GM06990 (cell line): ENCODE results near the gene FAM111A.

Source experiments
- DNase-seq: peaks from one replicate; pipeline ENCODE4 v3.0.0-alpha.2; 2011; ENCODE audit not compliant: insufficient read length; ENCODE audit errors: extremely low read depth
- H3K27me3 ChIP-seq: replicated peaks from 2 replicates; pipeline ENCODE4 v1.6.0; 2011; ENCODE audit warnings: low read length; ENCODE audit not compliant: control insufficient read depth, insufficient read depth
- H3K36me3 ChIP-seq: 2 replicates; pipeline ENCODE4 v1.5.1; 2011; ENCODE audit warnings: low read length; ENCODE audit not compliant: control insufficient read depth, insufficient read depth
- H3K4me3 ChIP-seq: replicated peaks from 2 replicates; pipeline ENCODE4 v1.5.1; 2011; ENCODE audit warnings: low read depth, mild to moderate bottlenecking, control low read depth, low read length
- CTCF ChIP-seq: IDR thresholded peaks from 2 replicates; pipeline ENCODE4 v1.5.1; 2011; ENCODE audit warnings: low read length, control low read depth, mild to moderate bottlenecking, inconsistent platforms; ENCODE audit not compliant: insufficient read depth, poor library complexity, severe bottlenecking

The FAM111A gene

GRCh38 chr11:59152312-59152951, 9.8 kb downstream of the FAM111A start:
- Histone ChIP-seq H3K27me3 (no peaks in the 10 kb centered on the region), H3K36me3 (no peaks in the 10 kb centered on the region; the same call in 1 of the 2 replicates), H3K4me3 (peak overlapping the region; percentile 42)
- no peak for TF ChIP-seq CTCF
- peak; percentile 60 for DNase-seq

DNA sequence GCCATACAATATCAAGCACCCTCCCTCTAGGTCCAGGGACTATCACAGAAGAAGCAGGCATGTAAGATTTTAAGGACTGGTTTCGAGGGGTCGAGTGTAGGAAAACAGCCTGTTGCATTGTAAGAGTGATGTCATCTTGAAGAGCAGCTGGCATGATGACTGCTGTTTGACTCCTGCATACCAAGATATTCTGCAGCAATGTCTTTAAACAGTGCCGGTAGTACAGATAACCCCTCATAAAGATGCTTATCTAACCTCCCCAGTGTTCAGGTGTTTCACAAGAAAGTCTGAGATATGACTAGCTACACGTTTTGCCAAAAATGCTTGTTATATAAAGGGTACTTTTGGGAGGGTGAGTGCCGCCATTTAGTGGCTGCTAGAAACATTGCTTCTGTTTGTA, 12.0 kb downstream of the FAM111A start:
- no peak for TF ChIP-seq CTCF
- DNase-seq = no peak
- Histone ChIP-seq H3K36me3 (no peaks in the 10 kb centered on the region; the same call in 1 of the 2 replicates), H3K27me3 (no peaks in the 10 kb centered on the region), H3K4me3 (no peak overlapping the region)

GRCh38 chr11:59157433-59157832, 14.8 kb downstream of the FAM111A start:
- TF ChIP-seq CTCF = no peak
- no peaks in the 10 kb centered on the region for H3K27me3 ChIP-seq
- DNase-seq = no peak
- H3K4me3 ChIP-seq = no peak overlapping the region
- H3K36me3 ChIP-seq = no peaks in the 10 kb centered on the region

DNA sequence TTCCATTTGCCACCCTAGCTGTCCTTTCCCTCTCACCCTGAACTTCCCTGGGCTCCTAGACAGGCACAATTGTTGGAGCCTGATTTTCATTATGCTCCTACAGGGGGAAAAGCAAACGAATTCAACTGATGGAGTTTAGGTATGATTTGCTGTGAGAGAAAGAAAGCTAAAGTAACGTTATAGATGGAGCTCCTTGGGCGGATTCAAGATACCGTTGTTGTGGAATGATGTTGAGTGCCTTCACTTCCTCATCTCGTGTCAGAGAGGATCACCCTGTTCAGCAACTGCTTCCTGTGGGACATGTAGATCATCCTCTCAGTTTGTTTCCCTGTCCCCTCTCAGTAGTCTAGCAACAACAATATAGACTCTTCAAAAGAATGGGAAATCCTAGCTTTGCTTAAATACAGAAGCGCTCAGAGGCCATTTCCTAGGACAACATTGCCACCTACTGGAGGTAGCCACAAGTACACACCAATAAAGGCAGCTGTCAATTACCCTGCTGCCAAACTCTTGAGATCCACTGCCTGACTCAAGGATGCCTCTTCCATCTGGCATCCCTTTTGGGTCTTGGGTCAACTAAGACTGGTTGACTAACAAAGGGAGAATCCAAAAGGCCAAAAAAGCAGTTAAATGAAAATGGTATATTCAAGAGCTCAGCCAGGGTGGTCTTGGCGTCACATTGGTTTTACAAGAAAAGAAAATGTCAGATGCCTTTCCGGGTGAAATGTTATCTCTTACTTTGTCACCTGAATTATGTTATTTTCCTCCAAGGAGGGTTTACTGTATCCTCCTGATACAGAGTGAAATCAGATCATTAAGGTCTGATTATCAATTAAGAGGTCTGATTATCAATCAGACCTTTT, 15.8 kb downstream of the FAM111A start:
- DNase-seq = no peak
- peak; percentile 76 for TF ChIP-seq CTCF
- Histone ChIP-seq H3K36me3 (no peaks in the 10 kb centered on the region), H3K4me3 (no peak overlapping the region), H3K27me3 (no peaks in the 10 kb centered on the region)

GRCh38 chr11:59164028-59164427, 21.4 kb downstream of the FAM111A start:
- no peak for TF ChIP-seq CTCF
- Histone ChIP-seq H3K4me3 (no peak overlapping the region), H3K36me3 (no peaks in the 10 kb centered on the region), H3K27me3 (no peaks in the 10 kb centered on the region)
- DNase-seq = no peak
